DMS53 treated with DMSO at 0.1 percent for 48 hours (cell line): Measurements from ENCODE around the gene MELK.
A peak's percentile ranks its signal among the peaks of the same experiment; 100 is the strongest.
"Not testable (repeated sequence)": the region's sequence is repeated elsewhere in the genome, so short reads cannot be mapped to it uniquely, and the experiment has no call there.

Experiments used
- DNase-seq: peaks from one replicate; lab custom pipeline; 2025; ENCODE audit not compliant: unreplicated experiment; lab: John Stamatoyannopoulos, UW

Gene MELK

DNA sequence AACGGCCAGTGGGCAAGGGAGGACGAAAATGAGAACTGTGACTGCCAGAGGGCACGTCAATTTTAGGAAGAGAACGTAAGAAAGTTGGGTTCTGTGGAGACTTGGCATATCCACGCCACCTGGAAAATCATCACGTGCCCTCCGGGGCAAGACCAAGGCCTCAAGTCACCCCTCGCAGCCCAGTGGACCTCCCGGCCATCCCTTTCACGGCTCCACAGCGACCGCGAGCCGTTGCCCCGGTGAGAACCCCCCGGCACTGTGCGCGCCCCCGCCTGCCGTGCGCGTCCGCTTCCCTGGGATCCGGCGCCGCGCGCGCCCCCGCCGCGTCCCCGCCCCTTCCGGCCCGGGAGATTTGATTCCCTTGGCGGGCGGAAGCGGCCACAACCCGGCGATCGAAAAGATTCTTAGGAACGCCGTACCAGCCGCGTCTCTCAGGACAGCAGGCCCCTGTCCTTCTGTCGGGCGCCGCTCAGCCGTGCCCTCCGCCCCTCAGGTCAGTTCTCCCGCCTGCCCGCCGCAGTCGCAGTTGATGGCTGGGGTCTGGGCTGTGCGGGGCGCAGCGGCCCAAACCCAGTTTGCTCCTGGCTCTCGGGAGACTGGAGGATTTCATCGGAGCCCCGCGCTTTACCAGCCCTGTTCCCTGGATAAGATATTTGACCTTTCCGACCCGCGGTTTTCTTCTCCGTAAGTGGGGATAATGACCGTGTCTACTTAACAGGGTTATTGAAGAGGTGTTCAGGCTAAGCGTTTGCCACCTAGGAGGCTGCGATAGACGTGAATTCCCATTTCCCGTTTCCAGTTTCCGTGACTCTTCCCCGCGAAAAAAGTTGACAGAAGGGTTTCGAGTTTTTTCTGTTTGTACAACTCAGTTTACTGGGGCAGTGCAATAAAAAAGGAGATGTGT, at the start of gene MELK:
TSS of gene MELK (plus strand) at position 381 of the 904 bp plus-strand sequence. CDS start 8,787 bp downstream, outside the sequence.
- DNase-seq: peak; percentile 36

GRCh38 chr9:36530224-36530623, 42.5 kb upstream of the MELK start:
- DNase-seq: peak; percentile 2

GRCh38 chr9:36532353-36532752, 40.3 kb upstream of the MELK start:
- DNase-seq: no peak

DNA sequence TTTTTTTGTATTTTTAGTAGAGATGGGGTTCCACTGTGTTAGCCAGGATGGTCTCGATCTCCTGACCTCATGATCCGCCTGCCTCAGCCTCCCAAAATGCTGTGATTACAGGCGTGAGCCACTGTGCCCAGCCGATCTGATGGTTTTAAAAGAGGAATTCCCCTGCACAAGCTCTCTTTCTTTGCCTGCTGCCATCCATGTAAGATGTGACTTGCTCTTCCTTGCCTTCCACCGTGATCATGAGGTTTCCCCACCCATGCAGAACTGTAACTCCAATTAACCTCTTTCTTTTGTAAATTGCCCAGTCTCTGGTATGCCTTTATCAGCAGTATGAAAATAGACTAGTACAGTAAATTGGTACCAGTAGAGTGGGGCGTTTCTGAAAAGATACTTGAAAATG, 39.0 kb upstream of the MELK start:
- DNase-seq: not testable (repeated sequence)

GRCh38 chr9:36535107-36535506, 37.6 kb upstream of the MELK start:
- no peak for DNase-seq

GRCh38 chr9:36537861-36538260, 34.8 kb upstream of the MELK start:
- DNase-seq: no peak

DNA sequence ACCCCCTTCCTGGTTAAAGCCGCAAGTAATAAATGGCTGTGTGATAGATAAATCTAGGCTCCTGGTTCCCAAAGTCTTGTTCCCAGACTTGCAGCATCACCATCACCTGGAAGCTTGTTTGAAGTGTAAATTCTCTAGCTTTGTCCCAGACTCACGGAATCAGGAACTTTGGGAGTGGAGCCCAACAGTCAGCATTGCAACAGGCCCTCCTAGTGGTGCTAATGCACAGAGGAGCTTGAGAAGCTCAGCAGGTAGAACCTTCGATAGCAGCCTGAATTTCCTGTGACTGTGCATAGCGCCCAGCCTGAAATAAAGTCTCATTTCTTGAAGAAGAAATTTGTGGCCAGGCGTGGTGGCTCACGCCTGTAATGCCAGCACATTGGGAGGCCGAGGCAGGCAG, 30.3 kb upstream of the MELK start:
- DNase-seq: no peak

DNA sequence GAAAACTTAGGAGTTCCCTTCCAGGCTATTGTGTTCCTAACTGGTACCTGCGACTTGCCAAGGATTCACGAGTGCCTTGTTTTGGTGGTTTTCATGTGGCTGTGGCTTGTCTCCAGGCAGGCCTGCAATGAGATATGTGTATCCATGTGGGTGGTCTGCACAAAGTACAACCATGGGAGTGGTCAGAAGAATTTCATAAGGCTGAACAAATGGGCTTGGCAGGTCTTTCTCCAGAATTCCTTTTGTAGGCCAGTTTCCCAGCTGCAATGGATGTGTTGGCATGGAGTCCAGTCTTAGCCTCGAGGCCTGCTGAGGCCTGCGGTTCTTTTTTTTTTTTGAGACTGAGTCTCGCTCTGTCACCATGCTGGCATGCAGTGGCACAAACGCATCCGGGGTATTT, 28.8 kb upstream of the MELK start:
- DNase-seq: no peak

- DNase-seq: no peak
Observed at GRCh38 chr9:36547598-36547997, 25.1 kb upstream of the MELK start.

GRCh38 chr9:36548454-36548853, 24.2 kb upstream of the MELK start:
- DNase-seq: no peak

DNA sequence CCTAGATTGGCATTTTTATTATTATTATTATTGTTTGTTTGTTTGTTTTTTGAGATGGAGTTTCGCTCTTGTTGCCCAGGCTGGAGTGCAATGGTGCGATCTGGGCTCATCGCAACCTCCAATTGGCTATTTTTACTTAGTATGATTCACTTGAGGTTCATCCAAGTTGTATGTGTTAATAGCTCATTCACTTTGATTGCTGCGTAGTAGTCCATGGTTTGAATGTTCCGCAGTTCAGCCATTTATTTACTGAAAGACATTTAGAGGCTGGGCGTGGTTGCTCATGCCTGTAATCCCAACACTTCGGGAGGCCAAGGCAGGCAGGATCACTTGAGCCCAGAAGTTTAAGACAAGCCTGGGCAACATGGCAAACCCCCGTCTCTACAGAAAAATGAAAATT, 22.6 kb upstream of the MELK start:
- no peak for DNase-seq

DNA sequence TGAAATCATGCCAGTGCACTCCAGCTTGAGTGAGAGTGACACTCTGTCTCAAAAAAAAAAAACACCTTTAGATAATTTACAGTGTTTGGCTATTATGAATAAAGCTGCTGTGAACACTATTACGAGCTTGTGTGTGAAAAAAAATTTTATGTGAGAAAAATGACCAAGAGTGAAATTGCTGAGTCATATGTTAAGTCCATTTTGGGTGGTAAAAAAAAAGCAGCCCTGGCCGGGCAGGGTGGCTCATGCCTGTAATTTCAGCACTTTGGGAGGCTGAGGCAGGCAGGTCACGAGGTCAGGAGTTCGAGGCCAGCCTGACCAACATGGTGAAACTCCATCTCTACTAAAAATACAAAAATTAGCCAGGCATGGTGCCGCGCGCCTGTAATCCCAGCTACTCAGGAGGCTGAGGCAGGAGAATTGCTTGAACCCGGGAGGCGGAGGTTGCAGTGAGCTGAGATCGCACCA, 22.0 kb upstream of the MELK start:
- DNase-seq: not testable (repeated sequence)

DNA sequence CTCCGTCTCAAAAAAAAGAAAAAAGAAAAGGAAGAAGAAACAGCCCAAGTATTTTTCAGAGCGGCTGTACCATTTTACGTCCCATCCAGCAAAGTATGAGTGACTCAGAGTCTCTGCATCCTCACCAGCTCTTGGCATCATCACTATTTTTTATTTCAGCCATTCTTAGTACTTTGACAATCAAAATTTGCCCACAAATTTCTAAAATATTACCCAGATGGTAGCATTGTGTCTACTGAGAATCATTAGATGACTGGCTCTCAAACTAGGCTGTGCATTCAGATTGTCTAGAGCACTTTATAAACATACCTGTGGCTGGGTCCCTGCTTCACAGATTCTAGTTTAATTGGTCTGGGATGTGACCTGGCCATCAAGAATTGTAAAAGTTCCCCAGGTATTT, 21.6 kb upstream of the MELK start:
- no peak for DNase-seq

DNA sequence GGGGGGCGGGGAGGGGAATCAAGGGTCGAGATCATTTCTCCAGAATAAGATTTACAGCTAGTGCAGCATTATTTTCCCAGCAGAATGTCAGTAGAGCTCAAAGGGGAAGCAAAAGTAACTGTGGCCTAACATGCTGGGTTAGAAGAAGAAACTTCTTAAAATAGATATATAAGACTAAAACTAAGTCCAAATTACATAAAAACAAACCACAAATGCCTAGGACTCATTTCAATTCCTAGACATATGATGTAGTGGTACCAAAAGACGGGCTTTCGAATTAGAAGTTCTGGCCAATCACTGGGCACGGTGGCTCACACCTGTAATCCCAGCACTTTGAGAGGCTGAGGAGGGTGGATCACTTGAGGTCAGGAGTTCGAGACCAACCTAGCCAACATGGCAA, 20.8 kb upstream of the MELK start:
- DNase-seq: no peak

GRCh38 chr9:36559036-36559695, 13.5 kb upstream of the MELK start:
- DNase-seq: no peak

- no peak for DNase-seq
Observed at GRCh38 chr9:36560771-36561170, 11.9 kb upstream of the MELK start.

- not testable (repeated sequence) for DNase-seq
Observed at GRCh38 chr9:36562801-36563200, 9.9 kb upstream of the MELK start.

DNA sequence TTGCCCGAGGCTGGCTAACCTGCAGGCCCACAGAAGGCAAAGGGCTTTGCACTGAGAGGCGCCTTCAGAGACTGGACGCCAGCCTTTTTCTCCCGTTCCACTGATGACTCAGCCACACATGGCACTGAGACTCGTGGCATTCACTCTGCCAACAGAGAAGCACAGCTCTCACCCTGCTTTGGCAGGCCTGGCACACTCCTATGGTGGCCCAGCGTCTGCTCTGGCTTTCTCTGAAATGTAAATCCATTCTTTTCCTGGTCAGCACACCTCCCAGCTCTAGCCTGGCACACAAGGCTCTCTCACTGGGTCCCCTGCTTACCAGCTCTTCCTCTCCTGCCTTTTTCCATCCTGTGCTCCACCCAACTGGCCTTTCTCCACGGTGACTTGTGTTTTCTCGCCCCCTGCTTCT, 5.9 kb upstream of the MELK start:
- no peak for DNase-seq

GRCh38 chr9:36568681-36569080, 4.0 kb upstream of the MELK start:
- DNase-seq: not testable (repeated sequence)

DNA sequence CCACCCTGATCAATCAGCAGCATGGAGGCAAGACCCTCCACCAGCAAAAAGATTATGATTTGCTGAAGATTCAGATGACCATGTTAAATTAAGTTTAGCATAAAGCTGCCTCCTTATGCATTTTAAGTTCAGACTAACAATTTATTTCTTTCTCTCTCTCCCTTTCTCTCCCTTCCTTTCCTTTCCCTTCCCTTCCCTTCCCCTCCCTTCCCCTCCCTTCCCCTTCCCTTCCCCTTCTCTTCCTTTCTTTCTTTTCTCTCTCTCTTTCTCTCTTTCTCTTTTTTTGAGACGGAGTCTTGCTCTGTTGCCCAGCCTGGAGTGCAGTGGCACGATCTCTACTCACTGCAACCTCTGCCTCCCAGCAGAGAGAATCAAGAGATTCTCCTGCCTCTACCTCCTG, 1.4 kb upstream of the MELK start:
- DNase-seq: no peak

- not testable (repeated sequence) for DNase-seq
Observed at GRCh38 chr9:36574045-36574444, 1.4 kb downstream of the MELK start.

- DNase-seq: no peak
Observed at GRCh38 chr9:36575411-36575882, 2.8 kb downstream of the MELK start.
